ENCODE measurements around the gene GPATCH2L.

Gene GPATCH2L

DNA sequence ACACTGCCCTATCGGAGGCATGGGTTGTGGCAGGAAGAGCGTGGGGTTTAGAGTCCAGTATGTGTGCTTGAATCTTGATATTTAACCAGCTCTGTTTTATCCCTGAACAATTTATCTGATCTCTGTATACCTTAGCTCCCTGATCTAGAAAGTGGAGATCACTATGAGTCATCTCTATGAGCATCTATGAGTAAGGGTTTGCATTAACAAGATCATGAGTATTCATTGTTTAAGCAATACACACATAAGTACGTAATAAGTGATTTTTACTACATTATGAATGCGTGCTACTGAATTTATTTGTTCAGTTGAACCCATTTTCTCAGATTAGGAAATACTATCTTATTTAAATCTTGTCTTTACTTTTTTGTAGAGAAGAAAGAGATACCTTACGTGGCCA, 49.4 kb downstream of the GPATCH2L start:
- DNase-seq (ENCODE audit: low read depth) = no peak

- no peak for DNase-seq (ENCODE audit: low read depth)
Measured at GRCh38 chr14:76203086-76204001, 51.6 kb downstream of the GPATCH2L start.

GRCh38 chr14:76204461-76205230, 52.9 kb downstream of the GPATCH2L start:
- no peak for DNase-seq (ENCODE audit: low read depth)

GRCh38 chr14:76205708-76206107, 54.0 kb downstream of the GPATCH2L start:
- no peak for DNase-seq (ENCODE audit: low read depth)

- DNase-seq (ENCODE audit: low read depth) = no peak
Measured at GRCh38 chr14:76208340-76208739, 56.6 kb downstream of the GPATCH2L start.

GRCh38 chr14:76212242-76212641, 60.5 kb downstream of the GPATCH2L start:
- no peak for DNase-seq (ENCODE audit: low read depth)

DNA sequence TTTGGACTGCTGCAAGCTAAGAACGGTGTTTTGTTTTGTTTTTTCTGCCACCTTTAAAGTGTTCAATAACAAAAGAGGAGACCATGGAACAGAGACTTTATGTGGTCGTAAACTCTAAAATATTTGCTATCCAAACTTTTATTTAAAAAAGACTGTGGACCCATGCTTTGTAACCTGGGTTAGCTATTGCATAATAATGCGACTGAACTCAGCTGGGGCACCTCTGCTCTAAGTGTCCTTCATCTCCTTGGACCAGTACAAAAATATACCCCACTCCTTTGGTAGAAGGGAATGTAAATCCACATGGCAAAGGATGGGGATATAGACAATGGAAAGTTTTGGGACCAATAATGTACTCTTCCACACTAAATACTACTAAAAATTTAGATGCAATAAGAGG, 65.5 kb downstream of the GPATCH2L start:
- no peak for DNase-seq (ENCODE audit: low read depth)

DNA sequence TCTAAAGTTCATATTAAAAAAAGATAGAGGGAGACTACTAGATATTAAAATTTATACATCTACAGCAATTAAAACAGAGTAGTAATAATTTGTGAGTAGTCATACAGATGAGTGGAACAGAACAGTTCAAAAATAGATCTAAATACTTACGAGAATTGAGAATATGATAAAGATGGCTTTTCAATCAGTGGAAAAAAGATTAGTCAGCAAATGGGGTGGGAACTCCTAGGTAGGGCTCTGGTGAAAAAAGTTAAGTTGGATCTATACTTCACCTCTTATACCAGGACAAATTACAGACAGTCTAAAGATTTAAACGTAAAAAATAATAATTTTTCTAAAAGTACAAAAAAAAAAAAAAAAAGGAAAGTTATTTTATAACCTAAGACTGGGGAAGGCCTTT, 66.9 kb downstream of the GPATCH2L start:
- no peak for DNase-seq (ENCODE audit: low read depth)

- DNase-seq (ENCODE audit: low read depth) = no peak
Measured at GRCh38 chr14:76219873-76220272, 68.2 kb downstream of the GPATCH2L start.

GRCh38 chr14:76227450-76228050, 75.8 kb downstream of the GPATCH2L start:
- no peak for DNase-seq (ENCODE audit: low read depth)

- no peak for DNase-seq (ENCODE audit: low read depth)
Measured at GRCh38 chr14:76228138-76228537, 76.4 kb downstream of the GPATCH2L start.

DNA sequence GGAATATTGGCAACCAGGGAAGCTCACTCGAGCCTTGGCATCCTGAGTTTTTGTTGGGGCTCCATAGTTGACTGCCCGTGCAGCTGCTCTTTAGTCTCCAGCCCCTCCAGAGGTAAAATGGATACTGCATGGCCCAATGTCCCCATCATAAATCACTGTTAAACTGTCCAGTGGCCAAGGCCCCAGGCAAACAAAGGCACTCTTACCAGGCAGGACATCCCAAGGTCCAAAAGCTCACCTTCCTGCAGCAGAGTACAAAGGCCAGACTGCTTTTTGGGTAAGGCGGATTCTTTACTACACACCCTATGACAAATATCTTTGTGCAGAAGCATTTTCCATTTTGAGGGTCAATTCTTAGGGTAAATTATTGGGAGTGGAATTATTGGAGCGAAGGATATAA, 81.1 kb downstream of the GPATCH2L start:
- no peak for DNase-seq (ENCODE audit: low read depth)

- no peak for DNase-seq (ENCODE audit: low read depth)
Measured at GRCh38 chr14:76235628-76236027, 83.9 kb downstream of the GPATCH2L start.

- DNase-seq (ENCODE audit: low read depth) = no peak
Measured at GRCh38 chr14:76236172-76237130, 84.7 kb downstream of the GPATCH2L start.

- DNase-seq (ENCODE audit: low read depth) = no peak
Measured at GRCh38 chr14:76237349-76237990, 85.7 kb downstream of the GPATCH2L start.

DNA sequence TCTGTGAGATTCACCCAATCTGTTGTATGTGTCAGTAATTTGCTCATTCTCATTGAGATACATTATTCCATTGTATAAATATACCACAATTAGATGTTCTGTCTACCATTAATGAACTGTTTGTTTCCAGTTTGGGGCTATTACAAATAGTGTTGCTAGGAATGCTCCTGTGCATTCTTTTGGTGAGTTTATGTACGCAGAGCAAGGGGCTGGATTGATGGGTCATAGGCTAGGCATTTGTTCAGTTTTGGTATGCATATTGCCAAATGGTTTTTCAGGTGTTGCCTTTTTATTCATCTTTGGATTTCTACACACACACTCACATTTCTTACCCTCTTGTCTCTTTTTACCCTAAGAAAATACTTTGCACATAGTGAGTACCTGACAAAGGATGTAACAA, 93.4 kb downstream of the GPATCH2L start:
- DNase-seq (ENCODE audit: low read depth) = no peak

DNA sequence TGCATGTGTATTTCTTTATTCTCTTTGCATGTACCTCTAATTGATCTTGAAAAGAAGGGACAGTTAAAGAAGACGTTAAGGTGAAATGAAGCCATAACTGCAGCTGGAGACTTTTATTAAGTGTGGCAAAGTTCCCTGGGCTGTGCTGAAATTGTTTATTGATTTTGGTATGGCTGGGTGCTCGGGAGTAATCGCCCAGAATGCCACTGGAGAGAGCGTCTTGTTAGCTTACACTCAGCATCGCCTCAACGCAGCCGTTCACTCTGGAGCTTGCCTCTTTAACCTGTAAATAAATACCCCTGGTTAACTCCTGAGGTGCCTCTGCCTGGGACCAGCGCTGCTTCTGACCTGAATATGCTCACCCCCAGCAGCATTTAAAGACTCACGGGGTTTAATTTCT, 98.6 kb downstream of the GPATCH2L start:
- no peak for DNase-seq (ENCODE audit: low read depth)

- no peak for DNase-seq (ENCODE audit: low read depth)
Measured at GRCh38 chr14:76252471-76252870, 100.7 kb downstream of the GPATCH2L start.

DNA sequence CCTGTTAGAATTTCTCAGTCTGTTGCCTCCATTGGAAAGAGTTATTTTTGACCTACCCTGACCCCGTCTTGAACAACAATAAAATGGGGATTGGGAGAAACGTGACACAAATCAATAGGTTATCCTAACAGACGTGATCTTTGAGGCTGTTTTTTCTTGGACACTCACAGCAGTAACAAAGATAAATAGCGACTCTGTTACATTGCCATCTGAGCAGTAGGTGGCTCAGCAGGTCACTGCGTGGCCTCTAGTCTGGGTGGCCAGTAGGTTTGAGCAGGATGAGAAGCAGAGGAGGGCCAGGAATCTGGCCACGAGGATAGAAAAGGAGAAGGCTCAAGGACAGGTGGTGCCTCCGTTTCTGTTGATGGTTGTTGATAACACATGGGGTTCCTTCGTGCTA, 101.4 kb downstream of the GPATCH2L start:
- no peak for DNase-seq (ENCODE audit: low read depth)

DNA sequence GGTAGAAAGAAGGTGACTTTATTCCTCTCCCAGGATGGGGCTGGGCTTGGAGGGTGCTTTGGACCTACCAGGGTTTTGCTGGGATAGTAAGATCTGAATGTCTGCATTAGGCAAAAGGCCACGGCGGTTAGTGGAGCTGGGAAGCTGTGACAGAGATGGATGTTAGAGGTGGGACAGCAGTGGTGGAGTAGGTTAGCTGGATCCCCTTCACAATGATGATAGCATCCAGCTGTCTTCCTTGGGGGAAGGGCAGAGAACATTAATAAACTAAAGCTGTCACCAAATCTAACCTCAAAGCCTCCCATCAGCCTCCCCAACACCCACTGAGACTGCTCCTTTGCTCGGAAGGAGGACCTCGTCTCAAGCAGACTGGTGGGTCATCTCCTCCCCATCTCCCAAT, 104.8 kb downstream of the GPATCH2L start:
- DNase-seq (ENCODE audit: low read depth) = no peak
